GM21723 (cell line): ENCODE data around the gene REPIN1.

ENCODE experiments used
- ATAC-seq: cut with Tn5 transposase; IDR thresholded peaks from one replicate; pipeline ENCODE4 v1.9.1; 2021; ENCODE audit warnings: mild to moderate bottlenecking, moderate library complexity; ENCODE audit not compliant: unreplicated experiment

The REPIN1 gene

GRCh38 chr7:150388709-150389531 is 20.3 kb downstream of the REPIN1 start:
- no peak for ATAC-seq

DNA sequence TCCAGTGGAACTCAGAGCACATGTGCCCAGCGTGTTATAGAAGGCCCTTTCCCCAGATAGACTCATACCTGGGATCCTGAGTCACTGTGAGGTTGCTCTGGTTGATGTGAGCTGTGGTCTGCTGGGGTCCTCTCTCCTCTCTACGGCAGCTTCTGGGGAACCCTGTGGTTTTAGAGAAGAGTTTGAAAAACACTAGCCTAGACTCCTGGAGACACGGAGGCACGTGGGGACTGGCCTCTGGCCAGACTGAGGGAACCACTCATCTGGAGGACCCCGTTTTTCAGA is 20.9 kb downstream of the REPIN1 start:
- ATAC-seq, result no peak

DNA sequence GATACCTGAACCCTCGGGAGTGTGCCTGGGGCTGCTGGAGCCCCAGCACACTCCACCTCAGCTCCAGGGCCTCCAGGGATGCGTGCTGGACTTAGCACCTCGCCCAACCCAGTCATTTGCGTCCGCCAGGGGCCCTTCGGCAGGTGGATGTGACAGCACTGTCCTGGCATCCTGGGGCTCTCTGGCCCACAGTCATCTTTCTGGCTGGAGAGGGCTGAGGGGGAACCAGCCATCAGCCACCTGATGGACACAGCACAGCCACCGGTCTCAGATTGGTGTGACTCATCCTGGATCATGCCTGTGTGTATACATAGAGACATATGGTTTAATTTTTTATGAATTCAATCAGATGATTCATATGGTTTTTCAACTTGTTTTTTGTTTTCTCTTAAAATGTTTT is 21.6 kb downstream of the REPIN1 start:
- ATAC-seq, result no peak

- ATAC-seq, result no peak
Measured at GRCh38 chr7:150393325-150393724, 24.7 kb downstream of the REPIN1 start.

DNA sequence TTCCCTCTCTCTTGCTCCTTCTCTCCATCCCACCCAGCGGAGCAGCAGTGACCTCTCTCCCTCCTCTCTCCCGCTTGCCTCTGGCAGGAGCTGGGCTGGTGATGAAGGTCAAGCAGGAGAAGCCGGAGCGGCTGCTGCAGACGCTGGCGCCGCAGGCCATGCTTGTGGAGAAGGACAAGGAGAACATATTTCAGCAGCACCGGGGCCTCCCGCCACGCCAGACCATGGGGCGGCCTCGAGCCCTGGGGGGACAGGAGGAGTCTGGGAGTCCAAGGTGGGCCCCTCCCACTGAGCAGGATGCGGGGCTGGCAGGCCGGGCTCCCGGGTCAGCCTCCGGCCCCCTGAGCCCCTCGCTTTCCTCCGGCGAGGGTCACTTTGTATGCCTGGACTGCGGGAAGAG is 27.8 kb downstream of the REPIN1 start:
- no peak for ATAC-seq

DNA sequence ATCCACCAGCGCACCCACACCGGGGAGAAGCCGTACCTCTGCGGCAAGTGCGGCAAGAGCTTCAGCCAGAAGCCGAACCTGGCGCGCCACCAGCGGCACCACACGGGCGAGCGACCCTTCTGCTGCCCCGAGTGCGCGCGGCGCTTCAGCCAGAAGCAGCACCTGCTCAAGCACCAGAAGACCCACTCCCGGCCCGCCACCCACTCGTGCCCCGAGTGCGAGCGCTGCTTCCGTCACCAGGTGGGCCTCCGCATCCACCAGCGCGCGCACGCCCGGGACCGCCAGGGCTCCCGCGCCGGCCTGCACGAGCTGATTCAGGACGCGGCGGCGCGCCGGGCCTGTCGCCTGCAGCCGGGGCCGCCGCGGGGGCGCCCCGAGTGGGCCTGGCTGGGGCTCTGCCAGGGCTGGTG is 28.2 kb downstream of the REPIN1 start:
- ATAC-seq, result no peak

DNA sequence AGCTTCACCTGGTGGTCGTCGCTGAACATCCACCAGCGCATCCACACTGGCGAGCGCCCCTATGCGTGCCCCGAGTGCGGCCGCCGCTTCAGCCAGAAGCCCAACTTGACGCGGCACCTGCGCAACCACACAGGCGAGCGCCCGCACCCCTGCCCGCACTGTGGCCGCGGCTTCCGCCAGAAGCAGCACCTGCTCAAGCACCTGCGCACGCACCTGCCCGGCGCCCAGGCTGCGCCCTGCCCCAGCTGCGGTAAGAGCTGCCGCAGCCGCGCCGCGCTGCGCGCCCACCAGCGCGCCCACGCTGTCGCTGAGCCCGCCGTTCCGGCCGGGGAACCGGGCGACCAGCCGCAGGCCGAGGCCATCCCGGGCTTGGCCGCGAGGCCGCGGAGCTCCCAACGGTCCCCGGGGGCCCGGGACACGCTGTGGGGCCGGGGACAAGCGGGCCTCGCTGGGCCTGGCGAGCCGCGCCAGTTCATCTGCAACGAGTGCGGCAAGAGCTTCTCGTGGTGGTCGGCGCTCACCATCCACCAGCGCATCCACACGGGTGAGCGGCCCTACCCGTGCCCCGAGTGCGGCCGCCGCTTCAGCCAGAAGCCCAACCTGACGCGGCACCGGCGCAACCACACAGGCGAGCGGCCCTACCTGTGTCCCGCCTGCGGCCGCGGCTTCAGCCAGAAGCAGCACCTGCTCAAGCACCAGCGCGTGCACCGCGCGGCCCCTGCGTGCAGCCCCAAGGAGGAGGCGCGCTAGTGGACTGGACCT is 28.9 kb downstream of the REPIN1 start:
- ATAC-seq, result no peak

- ATAC-seq, result no peak
Measured at GRCh38 chr7:150398108-150398964, 29.7 kb downstream of the REPIN1 start.

- ATAC-seq, result no peak
Measured at GRCh38 chr7:150398965-150399320, 30.3 kb downstream of the REPIN1 start.

DNA sequence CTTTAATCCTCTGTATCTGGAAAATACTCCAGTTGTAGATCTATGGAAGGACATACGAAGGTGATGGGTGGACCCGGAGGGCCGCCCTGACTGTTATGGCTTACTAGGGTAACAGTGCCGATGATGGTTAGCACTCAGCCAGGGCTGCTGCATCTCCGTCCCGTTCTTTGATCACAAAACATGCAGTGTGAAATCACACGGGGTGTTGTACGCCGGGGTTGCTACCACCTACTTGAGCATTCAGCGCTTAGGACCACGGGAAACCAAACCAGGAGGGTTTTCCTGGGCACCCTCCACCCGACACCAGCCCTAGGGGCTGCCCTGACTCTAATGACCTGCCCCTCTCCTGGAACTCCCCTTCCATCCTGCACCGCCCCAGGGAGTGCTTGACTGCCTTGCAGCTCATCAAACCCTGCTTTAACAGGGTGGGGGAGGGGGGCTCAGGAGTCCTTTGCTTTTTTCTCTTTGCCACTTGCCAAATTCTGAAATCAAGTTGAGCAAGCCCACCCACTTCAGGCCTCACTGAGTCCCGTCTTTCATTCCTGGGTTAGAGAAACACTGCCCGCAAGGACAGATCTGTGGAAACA is 30.9 kb downstream of the REPIN1 start:
- no peak for ATAC-seq

DNA sequence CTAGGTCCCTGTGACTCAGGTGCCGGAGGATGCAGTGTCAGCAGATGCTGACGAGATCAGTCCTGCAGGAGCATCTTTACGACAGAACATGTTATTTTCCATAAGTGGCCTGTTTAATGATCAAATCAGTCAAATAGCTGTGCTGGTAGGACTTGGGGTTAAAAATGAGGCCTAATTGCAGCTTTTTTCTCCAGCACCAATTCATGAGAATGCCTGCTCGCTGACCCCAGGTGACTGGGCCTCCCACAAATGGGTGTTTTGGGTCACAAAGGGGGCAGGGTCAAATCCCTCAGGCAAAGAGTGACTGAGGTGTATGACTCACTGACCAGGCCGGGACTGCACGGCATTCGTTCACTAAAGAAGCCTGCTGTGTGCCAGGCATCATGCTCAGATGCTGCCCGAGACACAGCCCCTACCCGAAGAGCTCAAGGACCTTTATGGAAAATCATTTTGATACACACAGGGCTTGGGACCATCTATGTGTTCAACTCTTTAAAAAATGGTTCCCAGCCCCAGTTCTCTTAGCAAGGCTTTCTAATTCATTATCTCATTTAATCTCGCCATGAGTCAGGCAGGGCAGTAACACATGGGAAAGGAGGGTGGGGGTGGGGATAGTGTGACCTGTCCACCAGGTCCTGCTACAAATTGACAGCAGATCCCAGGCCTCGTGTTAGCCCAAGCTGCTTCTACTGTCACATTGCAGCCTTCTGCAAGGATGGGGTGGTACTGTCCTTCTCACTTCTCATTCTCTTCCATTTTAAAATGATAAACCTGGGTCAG is 31.6 kb downstream of the REPIN1 start:
- no peak for ATAC-seq

- ATAC-seq, result no peak
Measured at GRCh38 chr7:150400788-150401423, 32.3 kb downstream of the REPIN1 start.

- ATAC-seq, result no peak
Measured at GRCh38 chr7:150401424-150401790, 32.8 kb downstream of the REPIN1 start.

- ATAC-seq, result no peak
Measured at GRCh38 chr7:150401861-150402631, 33.4 kb downstream of the REPIN1 start.

DNA sequence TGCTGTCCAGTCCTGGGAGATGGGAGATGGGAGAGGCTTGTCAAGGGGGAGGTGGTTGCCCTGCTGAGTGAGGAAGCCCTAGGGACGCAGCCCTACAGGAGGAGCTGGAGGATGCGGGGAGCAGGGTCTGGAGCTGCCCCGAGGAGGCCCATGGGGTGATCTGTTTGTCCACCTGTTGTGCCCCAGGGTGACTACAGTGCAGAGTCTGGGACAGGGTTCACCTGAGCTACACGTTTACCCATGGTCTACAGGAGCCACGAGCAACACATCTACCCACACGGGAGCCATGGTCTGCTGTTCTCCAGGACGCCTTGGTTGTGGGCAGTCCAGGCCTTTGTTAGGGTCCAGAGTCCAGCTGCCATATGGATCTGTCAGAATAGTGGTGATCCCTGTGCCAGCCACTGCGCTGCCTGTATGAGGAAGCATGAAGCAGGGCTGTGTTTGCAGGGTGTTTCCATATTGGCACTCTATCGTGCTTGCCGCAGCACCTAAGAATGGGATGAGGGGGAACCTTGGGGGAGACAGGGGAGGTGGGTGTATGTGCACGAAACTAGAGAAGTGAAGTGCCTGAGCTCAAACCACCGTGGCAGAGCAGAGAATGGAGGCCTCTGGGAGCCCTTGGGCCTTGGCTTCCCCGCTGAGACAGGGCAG is 34.2 kb downstream of the REPIN1 start:
- ATAC-seq, result no peak

- no peak for ATAC-seq
Measured at GRCh38 chr7:150403376-150404171, 35.0 kb downstream of the REPIN1 start.

GRCh38 chr7:150404172-150404804 is 35.7 kb downstream of the REPIN1 start:
- no peak for ATAC-seq
